ENCODE data around the gene MCM5.

DNA sequence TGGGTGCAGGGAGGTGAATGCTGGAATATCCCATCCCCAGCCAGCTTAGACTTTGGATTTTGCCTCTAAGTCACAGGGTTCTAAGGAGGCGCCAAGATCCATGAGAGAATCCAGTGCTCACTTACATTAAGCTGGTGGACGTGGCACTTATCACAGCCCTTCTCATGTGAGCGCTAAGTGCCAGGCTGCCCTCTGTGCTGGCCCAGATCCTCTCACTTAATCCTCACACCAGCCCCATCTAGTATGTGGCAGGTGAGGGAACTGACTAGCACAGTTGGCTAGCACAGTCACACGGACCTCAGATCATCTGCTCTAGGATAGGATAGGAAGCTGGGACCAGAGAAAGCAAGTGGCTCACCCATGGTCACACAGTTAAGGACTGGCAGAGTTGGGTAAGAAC, 15.4 kb upstream of the MCM5 start:
- TF ChIP-seq, protein P1, sequence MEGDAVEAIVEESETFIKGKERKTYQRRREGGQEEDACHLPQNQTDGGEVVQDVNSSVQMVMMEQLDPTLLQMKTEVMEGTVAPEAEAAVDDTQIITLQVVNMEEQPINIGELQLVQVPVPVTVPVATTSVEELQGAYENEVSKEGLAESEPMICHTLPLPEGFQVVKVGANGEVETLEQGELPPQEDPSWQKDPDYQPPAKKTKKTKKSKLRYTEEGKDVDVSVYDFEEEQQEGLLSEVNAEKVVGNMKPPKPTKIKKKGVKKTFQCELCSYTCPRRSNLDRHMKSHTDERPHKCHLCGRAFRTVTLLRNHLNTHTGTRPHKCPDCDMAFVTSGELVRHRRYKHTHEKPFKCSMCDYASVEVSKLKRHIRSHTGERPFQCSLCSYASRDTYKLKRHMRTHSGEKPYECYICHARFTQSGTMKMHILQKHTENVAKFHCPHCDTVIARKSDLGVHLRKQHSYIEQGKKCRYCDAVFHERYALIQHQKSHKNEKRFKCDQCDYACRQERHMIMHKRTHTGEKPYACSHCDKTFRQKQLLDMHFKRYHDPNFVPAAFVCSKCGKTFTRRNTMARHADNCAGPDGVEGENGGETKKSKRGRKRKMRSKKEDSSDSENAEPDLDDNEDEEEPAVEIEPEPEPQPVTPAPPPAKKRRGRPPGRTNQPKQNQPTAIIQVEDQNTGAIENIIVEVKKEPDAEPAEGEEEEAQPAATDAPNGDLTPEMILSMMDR (IDR thresholded peaks at IDR 0.05 in 2 of 3, conservative IDR thresholded peaks at IDR 0.05 in 1 of 3; ENCODE audit: borderline replicate concordance in 1 of 3, insufficient read depth in 1 of 3, low read depth in 2 of 3, low read length in 2 of 3): no peak
- TF ChIP-seq POLR2A (IDR thresholded peaks at IDR 0.05; ENCODE audit: borderline replicate concordance, extremely low read depth, insufficient read depth, insufficient read length) (no peak), EZH2 (IDR thresholded peaks at IDR 0.05) (no peak), EGR1 (IDR thresholded peaks at IDR 0.05; ENCODE audit: low read depth) (no peak), CEBPB (IDR thresholded peaks at IDR 0.05; ENCODE audit: low read depth) (no peak), YY1 (IDR thresholded peaks at IDR 0.05; ENCODE audit: extremely low read depth, insufficient replicate concordance, low read depth, low read length) (no peak), SP1 (IDR thresholded peaks at IDR 0.05; ENCODE audit: low read depth) (no peak), EZH2phosphoT487 (IDR thresholded peaks at IDR 0.05; ENCODE audit: borderline replicate concordance) (no peak), POLR2AphosphoS5 (IDR thresholded peaks at IDR 0.05; ENCODE audit: low read depth, low read length) (no peak)
- TF ChIP-seq, protein P2, sequence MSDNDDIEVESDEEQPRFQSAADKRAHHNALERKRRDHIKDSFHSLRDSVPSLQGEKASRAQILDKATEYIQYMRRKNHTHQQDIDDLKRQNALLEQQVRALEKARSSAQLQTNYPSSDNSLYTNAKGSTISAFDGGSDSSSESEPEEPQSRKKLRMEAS (IDR thresholded peaks at IDR 0.05): no peak
- TF ChIP-seq, protein P3, sequence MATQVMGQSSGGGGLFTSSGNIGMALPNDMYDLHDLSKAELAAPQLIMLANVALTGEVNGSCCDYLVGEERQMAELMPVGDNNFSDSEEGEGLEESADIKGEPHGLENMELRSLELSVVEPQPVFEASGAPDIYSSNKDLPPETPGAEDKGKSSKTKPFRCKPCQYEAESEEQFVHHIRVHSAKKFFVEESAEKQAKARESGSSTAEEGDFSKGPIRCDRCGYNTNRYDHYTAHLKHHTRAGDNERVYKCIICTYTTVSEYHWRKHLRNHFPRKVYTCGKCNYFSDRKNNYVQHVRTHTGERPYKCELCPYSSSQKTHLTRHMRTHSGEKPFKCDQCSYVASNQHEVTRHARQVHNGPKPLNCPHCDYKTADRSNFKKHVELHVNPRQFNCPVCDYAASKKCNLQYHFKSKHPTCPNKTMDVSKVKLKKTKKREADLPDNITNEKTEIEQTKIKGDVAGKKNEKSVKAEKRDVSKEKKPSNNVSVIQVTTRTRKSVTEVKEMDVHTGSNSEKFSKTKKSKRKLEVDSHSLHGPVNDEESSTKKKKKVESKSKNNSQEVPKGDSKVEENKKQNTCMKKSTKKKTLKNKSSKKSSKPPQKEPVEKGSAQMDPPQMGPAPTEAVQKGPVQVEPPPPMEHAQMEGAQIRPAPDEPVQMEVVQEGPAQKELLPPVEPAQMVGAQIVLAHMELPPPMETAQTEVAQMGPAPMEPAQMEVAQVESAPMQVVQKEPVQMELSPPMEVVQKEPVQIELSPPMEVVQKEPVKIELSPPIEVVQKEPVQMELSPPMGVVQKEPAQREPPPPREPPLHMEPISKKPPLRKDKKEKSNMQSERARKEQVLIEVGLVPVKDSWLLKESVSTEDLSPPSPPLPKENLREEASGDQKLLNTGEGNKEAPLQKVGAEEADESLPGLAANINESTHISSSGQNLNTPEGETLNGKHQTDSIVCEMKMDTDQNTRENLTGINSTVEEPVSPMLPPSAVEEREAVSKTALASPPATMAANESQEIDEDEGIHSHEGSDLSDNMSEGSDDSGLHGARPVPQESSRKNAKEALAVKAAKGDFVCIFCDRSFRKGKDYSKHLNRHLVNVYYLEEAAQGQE (IDR thresholded peaks at IDR 0.05; ENCODE audit: low read depth): no peak
- TF ChIP-seq, protein P4, sequence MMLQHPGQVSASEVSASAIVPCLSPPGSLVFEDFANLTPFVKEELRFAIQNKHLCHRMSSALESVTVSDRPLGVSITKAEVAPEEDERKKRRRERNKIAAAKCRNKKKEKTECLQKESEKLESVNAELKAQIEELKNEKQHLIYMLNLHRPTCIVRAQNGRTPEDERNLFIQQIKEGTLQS (IDR thresholded peaks at IDR 0.05): no peak

Measured in HCT116 (cell line).